GM21786 (cell line): ENCODE measurements around the gene RRM2.

Experiments
- ATAC-seq: cut with Tn5 transposase; IDR thresholded peaks from one replicate; pipeline ENCODE4 v1.9.1; 2021; ENCODE audit not compliant: unreplicated experiment

RRM2 gene

DNA sequence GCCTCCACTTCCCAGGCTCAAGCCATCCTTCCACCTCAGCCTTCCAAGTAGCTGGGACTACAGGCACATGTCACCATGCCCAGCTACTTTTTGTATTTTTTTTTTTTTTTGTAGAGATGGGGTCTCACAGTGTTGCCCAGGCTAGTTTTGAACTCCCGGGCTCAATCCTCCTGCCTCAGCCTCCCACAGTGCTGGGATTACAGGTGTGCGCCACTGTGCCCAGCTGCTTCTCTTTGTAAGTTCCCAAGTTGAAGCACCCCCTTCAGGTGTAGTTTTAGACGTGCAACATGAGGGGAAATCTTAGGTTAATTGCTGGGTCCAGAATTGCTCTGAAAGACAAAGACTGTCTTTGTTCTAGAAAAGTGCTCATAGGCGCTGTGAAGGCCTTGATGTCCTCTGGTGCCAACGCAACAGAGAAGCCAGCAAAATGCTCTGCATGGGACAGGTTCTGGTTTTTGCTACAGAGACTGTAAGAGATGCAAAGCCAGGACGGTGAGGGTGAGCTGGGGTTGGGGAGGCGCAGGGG, 46.6 kb downstream of the RRM2 start:
- ATAC-seq: no peak

DNA sequence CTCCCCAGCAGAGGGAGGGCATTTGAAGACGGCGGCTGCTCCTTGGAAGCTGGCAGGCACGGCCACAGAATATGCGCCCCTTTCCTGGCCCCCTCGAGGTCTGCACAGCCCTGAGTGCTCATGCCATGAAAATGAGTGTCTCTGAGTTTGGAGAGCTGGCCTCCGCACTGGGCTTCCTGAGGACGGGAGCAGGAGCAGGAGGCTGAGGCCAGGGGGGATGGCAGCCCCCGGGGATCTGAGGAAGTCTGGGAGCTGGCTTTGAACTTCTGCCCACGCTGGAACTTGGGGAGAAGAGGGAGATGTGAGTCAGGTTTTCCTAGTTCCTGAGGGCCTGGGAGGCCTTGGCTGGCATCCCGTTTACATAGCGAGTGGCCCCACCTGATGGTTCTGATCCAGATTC, 47.0 kb downstream of the RRM2 start:
- ATAC-seq: no peak

DNA sequence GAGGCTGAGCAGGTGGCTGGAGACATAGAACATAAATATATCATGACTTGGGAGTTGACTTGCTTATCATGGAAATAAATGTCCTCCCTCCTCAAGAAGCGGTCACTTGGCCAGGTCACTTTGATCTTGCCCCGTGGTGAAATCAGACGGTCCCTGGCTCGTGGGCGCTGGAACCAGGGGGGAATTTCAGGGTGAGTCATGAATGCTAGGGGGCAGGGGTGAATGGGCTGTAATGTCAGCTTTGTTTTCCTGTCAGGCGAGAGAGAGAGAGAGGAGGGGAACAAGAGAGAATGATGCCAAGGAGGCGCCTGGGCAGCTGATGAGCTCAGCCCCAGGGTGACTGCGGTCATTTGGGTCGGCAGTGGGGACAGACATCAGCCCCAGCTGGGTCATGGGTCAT, 47.7 kb downstream of the RRM2 start:
- no peak for ATAC-seq

DNA sequence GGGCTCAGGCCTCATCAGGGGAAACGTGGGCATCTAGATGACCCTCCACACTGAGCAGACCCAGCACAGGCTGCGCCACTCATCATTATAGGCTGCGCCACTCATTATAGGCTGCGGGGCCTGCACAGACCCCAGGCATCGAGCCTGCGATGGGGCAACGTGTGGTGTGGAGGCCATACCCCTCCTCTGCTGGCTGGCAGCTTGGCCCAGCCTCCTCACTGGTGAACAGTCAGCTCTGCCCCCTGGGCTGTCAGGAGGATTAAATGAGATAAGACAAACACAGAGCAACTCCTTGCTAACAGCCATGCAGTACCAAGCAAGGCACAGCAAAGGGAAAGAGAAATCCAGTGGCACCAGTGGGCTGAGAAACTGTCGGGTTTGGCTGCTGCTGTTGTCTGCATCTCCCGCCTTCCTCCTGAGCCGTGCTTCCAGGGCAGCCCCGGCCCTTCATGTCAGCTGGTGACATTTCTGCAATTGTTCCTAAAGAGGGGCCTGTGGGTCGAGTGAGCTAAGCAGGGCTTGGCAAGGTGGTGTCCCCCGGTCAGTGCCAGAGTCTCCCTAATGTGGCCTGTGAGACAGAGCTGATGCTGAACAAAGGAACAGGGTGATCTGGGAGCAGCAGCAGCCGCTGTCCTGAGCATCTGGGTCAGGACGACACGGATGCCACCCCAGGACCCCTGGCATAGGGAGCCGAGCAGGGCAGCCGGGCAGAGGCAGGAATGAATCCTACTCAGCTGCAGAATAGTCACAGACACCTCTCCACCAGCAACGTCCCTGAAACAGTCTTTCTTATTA, 48.7 kb downstream of the RRM2 start:
- ATAC-seq: no peak

DNA sequence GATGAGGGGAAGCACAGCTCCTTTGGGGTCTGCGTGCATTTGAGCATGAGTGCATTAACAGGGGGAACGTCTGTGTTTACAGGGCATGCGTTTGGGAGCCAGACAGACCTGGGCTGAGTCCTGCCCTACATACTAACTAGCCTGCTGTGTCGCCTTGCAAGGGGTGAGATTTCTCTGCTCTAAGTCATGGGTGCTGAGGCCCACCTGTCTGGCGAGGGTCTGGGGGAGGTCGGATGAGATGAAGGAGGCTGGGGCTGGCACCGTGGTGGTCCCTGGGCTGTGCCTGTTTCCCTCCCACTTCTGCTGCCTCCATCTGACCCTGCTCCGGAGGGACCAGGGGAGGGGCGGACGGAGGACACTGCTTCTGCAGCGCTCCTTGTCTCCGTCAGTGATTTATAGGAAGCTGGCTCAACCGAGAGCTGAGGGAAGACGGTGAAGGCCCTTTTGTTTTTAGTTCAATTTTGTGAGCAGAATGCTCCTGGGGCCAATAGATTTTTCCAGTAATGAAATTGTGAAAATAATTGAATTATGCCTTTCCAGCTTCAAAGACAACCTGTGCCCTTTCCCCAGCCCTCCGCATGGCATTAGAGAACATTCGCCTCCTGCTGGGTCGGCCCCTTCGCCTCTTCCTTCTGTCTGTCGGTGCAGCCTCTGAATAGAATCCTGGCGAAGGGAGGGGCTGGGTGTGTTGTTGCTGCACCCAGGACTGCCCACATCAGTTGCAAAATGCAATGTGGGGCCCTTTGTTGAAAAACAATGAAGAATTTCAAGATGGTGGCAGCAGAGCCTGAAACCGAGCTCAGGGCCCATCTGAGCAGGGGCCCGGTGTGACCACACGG, 49.7 kb downstream of the RRM2 start:
- ATAC-seq: no peak

DNA sequence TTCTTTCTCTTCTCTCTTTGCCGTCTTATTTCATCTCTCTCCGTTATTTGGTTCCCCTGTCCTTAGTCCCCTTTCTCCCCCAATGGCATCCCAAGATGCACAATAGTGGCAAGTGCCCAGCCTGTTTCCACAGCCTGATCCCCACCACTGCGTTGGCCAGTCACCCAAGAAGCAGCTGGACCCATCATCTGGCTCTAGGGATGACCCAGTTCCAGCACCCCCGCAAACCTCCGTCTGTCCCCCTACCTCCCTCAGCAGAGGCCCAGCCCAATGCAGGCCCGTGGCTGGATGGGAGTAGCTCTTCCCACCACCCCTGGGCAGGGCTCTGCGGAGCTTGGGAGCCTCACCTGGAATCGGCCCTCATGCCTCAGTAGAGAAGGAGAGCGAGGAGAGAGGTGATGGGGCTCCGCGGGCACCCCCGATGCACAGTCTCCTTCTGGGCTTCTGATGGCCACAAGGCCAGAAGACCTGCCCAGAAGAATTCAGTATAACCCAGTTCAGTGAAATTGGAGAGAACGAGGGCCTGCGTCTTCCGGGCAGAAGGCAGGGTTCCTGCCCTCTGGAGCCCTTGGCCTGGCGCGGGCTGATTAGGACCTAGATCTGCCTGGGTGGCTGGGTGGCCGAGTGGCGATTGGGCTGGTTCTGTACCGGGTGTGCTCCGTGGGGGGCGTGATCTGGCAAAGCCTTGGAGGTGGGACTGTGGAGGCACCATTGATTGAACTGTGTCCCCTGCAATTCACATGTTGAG, 50.9 kb downstream of the RRM2 start:
- no peak for ATAC-seq

DNA sequence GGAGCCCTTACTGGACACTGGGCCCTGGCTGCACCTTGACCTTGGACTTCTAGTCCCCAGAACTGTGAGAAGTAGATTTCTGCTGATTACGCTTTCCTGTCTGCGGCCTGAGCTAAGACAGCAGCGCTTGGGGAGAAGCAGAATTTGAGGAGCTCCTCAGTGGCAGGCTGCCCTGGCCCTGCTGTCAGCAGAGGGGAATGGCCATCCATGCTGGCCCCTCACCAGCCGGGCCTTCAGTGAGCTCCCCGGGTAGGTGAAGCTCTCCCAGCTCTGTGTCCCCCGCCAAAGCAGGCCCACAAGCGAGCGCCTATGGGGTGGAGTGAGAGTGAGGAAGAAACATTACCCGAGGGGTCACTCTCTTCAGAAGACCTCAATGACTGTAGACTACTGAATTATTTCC, 51.6 kb downstream of the RRM2 start:
- no peak for ATAC-seq

DNA sequence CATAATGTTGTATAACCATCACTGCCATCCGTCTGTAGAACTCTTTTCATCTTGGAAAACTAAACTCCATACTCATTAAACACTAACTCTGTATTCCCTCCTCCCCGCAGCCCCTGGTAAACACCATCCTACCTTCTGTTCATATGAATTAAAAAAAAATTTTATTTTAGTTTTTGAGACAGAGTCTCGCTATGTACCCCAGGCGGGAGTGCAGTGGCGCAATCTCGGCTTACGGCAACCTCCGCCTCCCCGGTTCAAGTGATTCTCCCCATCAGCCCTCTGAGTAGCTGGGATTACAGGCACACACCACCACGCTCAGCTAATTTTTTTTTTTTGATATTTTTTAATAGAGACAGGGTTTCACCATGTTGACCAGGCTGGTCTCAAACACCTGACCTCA, 52.9 kb downstream of the RRM2 start:
- ATAC-seq: no peak

DNA sequence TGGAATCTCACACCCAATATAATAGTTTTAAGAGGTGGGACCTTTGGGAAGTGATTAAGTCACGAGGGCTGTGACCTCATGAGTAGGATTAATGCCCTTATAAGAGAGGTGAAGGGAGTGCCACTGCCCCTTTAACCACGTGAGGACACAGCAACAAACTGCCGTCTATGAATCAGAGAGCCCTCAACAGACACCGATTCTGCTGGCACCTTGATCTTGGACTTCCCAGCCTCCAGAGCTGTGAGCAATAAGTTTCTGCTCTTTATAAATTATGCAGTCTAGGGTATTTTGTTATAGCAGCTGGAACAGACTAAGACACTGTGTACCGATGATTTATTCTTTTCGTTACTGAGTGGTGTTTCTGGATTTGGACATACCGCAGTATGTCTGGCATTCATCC, 56.2 kb downstream of the RRM2 start:
- no peak for ATAC-seq

DNA sequence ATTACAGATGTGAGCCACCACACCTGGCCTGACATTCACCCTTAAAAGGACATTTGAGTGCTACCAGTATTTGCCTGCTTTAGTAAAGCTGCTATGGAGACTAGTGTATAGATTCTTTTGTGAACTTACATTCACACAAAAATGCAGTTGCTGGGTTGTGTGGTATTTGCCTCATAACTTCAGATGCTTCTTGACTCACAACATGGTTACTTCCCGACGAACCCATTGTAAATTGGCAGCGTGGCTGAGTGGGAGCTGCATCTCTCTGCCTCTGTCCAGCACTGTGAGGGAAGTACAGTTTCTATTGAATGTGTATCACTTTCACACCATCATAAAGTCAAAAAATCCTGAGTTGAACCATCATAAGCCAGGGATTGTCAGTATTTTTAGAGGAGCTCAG, 56.9 kb downstream of the RRM2 start:
- ATAC-seq: no peak

DNA sequence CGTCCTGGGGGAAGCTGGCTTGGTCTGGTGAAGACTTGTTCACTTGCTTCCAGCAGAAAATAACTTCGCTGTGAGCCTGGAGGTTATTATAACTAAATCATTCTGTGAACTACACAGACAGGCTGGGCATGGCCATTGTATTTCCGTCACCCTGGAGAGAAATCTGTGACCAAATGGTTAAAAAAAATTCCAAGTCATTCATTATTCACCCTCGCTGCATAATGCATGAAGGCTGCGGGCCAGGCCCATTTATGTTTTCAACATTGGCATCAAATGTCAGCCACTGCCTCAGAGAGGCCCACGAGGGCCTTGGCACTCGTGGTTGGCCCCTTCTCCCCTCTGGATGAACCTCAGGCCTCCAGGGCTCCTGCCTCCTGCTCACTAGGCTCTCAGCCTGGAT, 57.7 kb downstream of the RRM2 start:
- no peak for ATAC-seq
